B cell (primary cell): ENCODE measurements around the gene KLF12.

ENCODE experiments used
- CTCF ChIP-seq: fragments of 200-600 bp; IDR thresholded peaks from one replicate; pipeline ENCODE4 v1.8.0; 2022; ENCODE audit warnings: antibody characterized with exemption, mild to moderate bottlenecking
- EZH2 ChIP-seq: IDR thresholded peaks from 2 replicates; pipeline ENCODE4 v1.6.1; 2012; ENCODE audit warnings: borderline replicate concordance, low read depth, mild to moderate bottlenecking, moderate library complexity, low read length; ENCODE audit not compliant: insufficient read depth, poor library complexity, severe bottlenecking

- TF ChIP-seq EZH2 (no peak), CTCF (no peak)
These were observed 5.9 kb downstream of the KLF12 start for GRCh38 chr13:74128156-74128767.
